ENCODE measurements around the gene HSD17B11. TPM values are rescaled to one million over a fixed set of nuclear protein-coding genes. Genes with fewer than 3 reads are reported as not detected.

The HSD17B11 gene
- total and polyA plus RNA-seq, 2 of the 8 experiments (the other 6 are each of a cell fraction or from before 2014, with no cell fraction given) = 6.0 to 9.0 TPM

- H2AFZ ChIP-seq (ENCODE audit: low read length) = no peak overlapping the region
- no peaks in the 10 kb centered on the region for H3K79me1 ChIP-seq (ENCODE audit: low read depth, low read length)
- CTCF ChIA-PET (ENCODE audit: partially characterized antibody) = no interaction called here
- POLR2A ChIA-PET (ENCODE audit: partially characterized antibody) = no interaction called here
- WGBS, 2 experiments (ENCODE audit: extremely low coverage in 1 of 2, insufficient coverage in 1 of 2, insufficient read length in 1 of 2, insufficient replicate concordance in 2 of 2, low coverage in 1 of 2, low lambda C conversion rate in 2 of 2, missing lambda C conversion rate in 1 of 2) = 93% methylated on average over 7 of the region's 7 CpGs; no CpG with 5 or more reads in 1 of the 2 experiments
- H4K91ac ChIP-seq (replicated peaks; ENCODE audit: insufficient read length, low read length) = no peak overlapping the region
- no peaks in the 10 kb centered on the region for H3K36me3 ChIP-seq (ENCODE audit: control insufficient read depth in 2 of 4, insufficient read depth in 4 of 4, low read length in 3 of 4)
- no peak overlapping the region for H3K56ac ChIP-seq (replicated peaks; ENCODE audit: insufficient read length, low read depth, low read length)
- no peak overlapping the region for H2AK5ac ChIP-seq (ENCODE audit: low read depth, low read length)
- DNase-seq (ENCODE audit: low read depth in 1 of 2, low spot score in 2 of 2) (no peak), FAIRE-seq (no peak)
- H2BK5ac ChIP-seq (ENCODE audit: low read depth, low read length) = no peak overlapping the region
- H2BK12ac ChIP-seq (ENCODE audit: low read depth, low read length) = no peak overlapping the region
- no peak overlapping the region for H3K23ac ChIP-seq (ENCODE audit: insufficient read length)
- no peak overlapping the region for H2BK120ac ChIP-seq (replicated peaks; ENCODE audit: low read depth, low read length)
- no peaks in the 10 kb centered on the region for H3K79me2 ChIP-seq (ENCODE audit: control insufficient read depth in 1 of 2, insufficient read depth in 2 of 2, low read length in 2 of 2)
- TF ChIP-seq POLR2AphosphoS5 (IDR thresholded peaks at IDR 0.05; ENCODE audit: low read depth, low read length) = no peak
- TF ChIP-seq BRCA1 (IDR thresholded peaks at IDR 0.05; ENCODE audit: low read depth, low read length) = no peak
- TF ChIP-seq SP4 (IDR thresholded peaks at IDR 0.05; ENCODE audit: low read length) = no peak
- no peak for TF ChIP-seq CHD1 (IDR thresholded peaks at IDR 0.05; ENCODE audit: low read depth, low read length)
- no peak for TF ChIP-seq CHD2 (IDR thresholded peaks at IDR 0.05; ENCODE audit: low read length)
- TF ChIP-seq TCF12 (IDR thresholded peaks at IDR 0.05; ENCODE audit: low read depth, low read length) = no peak
- no peak for TF ChIP-seq CBX8 (IDR thresholded peaks at IDR 0.05; ENCODE audit: borderline replicate concordance, low read depth, low read length)
- no peak for TF ChIP-seq E2F6 (IDR thresholded peaks at IDR 0.05)
- no peak for TF ChIP-seq POU5F1 (IDR thresholded peaks at IDR 0.05; ENCODE audit: low read depth, low read length)
- no peak for TF ChIP-seq FOSL1 (IDR thresholded peaks at IDR 0.05; ENCODE audit: insufficient read depth, low read depth, low read length)
- TF ChIP-seq EZH2 (IDR thresholded peaks at IDR 0.05; ENCODE audit: low read depth, low read length, severe bottlenecking) = no peak
- no peaks in the 10 kb centered on the region for H3K9me3 ChIP-seq (ENCODE audit: insufficient read depth in 2 of 2, low read depth in 1 of 2, low read length in 1 of 2)
- no peak overlapping the region for H3K18ac ChIP-seq (ENCODE audit: extremely low read depth, low read length)
- no peaks in the 10 kb centered on the region for H4K20me1 ChIP-seq (replicated peaks in 1 of 2; ENCODE audit: control insufficient read depth in 1 of 2, insufficient read depth in 2 of 2, low read length in 2 of 2)
- H3K4me2 ChIP-seq (ENCODE audit: insufficient read depth in 1 of 2, low read depth in 2 of 2, low read length in 2 of 2) = no peak overlapping the region
- no peak overlapping the region for H3K4ac ChIP-seq (replicated peaks; ENCODE audit: insufficient read length, low read depth, low read length)
- no peak overlapping the region for H3K14ac ChIP-seq (ENCODE audit: insufficient read length)
- H3K23me2 ChIP-seq (ENCODE audit: low read depth, low read length) = no peaks in the 10 kb centered on the region
- no peak overlapping the region for H4K8ac ChIP-seq (ENCODE audit: extremely low read depth, insufficient read depth, low read length)
- no peak overlapping the region for H2BK15ac ChIP-seq (ENCODE audit: low read length)
- no peak overlapping the region for H3K9ac ChIP-seq (replicated peaks in 1 of 4; ENCODE audit: extremely low read depth in 1 of 4, low read depth in 3 of 4, low read length in 3 of 4)
- no peak overlapping the region for H2BK20ac ChIP-seq (ENCODE audit: low read length)
- no peak overlapping the region for H3K27ac ChIP-seq (ENCODE audit: low read depth, low read length)
- H3K4me3 ChIP-seq (ENCODE audit: extremely low read depth in 1 of 4, insufficient read depth in 2 of 4, low read depth in 3 of 4, low read length in 4 of 4) = no peak overlapping the region
- no peak overlapping the region for H4K5ac ChIP-seq (ENCODE audit: insufficient read length, low read depth, low read length)
- H3K4me1 ChIP-seq (replicated peaks in 1 of 4; ENCODE audit: control insufficient read depth in 3 of 4, insufficient read depth in 4 of 4, low read length in 3 of 4) = peaks cover 0 to 4% (median 0%) of the 10 kb centered on the region in 4 experiments; a peak in 2 of 7 replicates
- no peaks in the 10 kb centered on the region for H3K27me3 ChIP-seq (replicated peaks in 1 of 4; ENCODE audit: control insufficient read depth in 3 of 4, extremely low read depth in 1 of 4, insufficient read depth in 3 of 4, low read length in 3 of 4)
Observed at GRCh38 chr4:87360338-87360935, 30.6 kb downstream of the HSD17B11 start.

Data from H1 (cell line).